Immature natural killer cell (primary cell): Measurements from ENCODE around the gene OR51D1. TPM values are rescaled to one million over a fixed set of nuclear protein-coding genes. Genes with fewer than 3 reads are reported as not detected.

Experiments used
- DNase-seq, 3 donors: peaks; one replicate each; pipeline ENCODE4 v3.0.0; 2022; ENCODE audit warnings: mixed read lengths in 1 of 3
- H3K27ac Mint-ChIP-seq, 6 donors: one replicate each; pipeline ENCODE4 v1.8.0; 2020; ENCODE audit warnings: mixed read lengths in 6 of 6, mild to moderate bottlenecking in 5 of 6, inconsistent platforms in 4 of 6, moderate library complexity in 3 of 6
- H3K27me3 Mint-ChIP-seq, 3 donors: one replicate each; pipeline ENCODE4 v1.8.0; 2020 to 2021; ENCODE audit warnings: low read depth in 3 of 3, mild to moderate bottlenecking in 3 of 3, mixed read lengths in 3 of 3, moderate library complexity in 3 of 3, inconsistent platforms in 1 of 3
- H3K36me3 Mint-ChIP-seq, 3 donors: one replicate each; pipeline ENCODE4 v1.8.0; 2020; ENCODE audit warnings: mixed read lengths in 3 of 3, inconsistent platforms in 2 of 3, mild to moderate bottlenecking in 2 of 3
- H3K4me1 Mint-ChIP-seq, 2 donors: one replicate each; pipeline ENCODE4 v1.8.0; 2020; ENCODE audit warnings: inconsistent platforms in 2 of 2, mild to moderate bottlenecking in 2 of 2, mixed read lengths in 2 of 2, moderate library complexity in 1 of 2
- H3K4me3 Mint-ChIP-seq, 5 donors: one replicate each; pipeline ENCODE4 v1.8.0; 2020; ENCODE audit warnings: mild to moderate bottlenecking in 5 of 5, mixed read lengths in 5 of 5, inconsistent platforms in 3 of 5, moderate library complexity in 3 of 5
- H3K9me3 Mint-ChIP-seq, 6 donors: one replicate each; pipeline ENCODE4 v1.8.0; 2020; ENCODE audit warnings: mild to moderate bottlenecking in 6 of 6, mixed read lengths in 6 of 6, inconsistent platforms in 4 of 6, moderate library complexity in 3 of 6
- polyA plus RNA-seq, 3 donors: library from polyadenylated mRNA; unstranded; fragments of 300-500 nt; fragmentation: Illumina TruSeq; gene quantifications; one replicate each; pipeline ENCODE4 v1.2.3, GENCODE V29; 2021

Gene OR51D1
- polyA plus RNA-seq, 3 donors from 2014 or later, result not detected

- no peaks in the 10 kb centered on the region for H3K4me1 Mint-ChIP-seq
- peaks cover 0 to 6% (median 5%) of the 10 kb centered on the region in 3 donors for H3K36me3 Mint-ChIP-seq
- H3K4me3 Mint-ChIP-seq, result no peak overlapping the region
- DNase-seq, result peak in 1 of 3 donors; percentile 9
- peaks cover 10 to 33% (median 12%) of the 10 kb centered on the region in 6 donors for H3K9me3 Mint-ChIP-seq
- no peak overlapping the region for H3K27ac Mint-ChIP-seq
- peaks cover 2 to 11% (median 6%) of the 10 kb centered on the region in 3 donors for H3K27me3 Mint-ChIP-seq
These were observed 10.8 kb upstream of the OR51D1 start for GRCh38 chr11:4626207-4627099.

- no peaks in the 10 kb centered on the region for H3K9me3 Mint-ChIP-seq
- no peak overlapping the region for H3K4me3 Mint-ChIP-seq
- no peaks in the 10 kb centered on the region for H3K4me1 Mint-ChIP-seq
- peaks cover 2 to 4% (median 3%) of the 10 kb centered on the region in 3 donors for H3K27me3 Mint-ChIP-seq
- DNase-seq, result no peak
- H3K27ac Mint-ChIP-seq, result no peak overlapping the region
- no peaks in the 10 kb centered on the region for H3K36me3 Mint-ChIP-seq
These were observed 1.1 kb upstream of the OR51D1 start for GRCh38 chr11:4636136-4636535.

- H3K9me3 Mint-ChIP-seq, result no peaks in the 10 kb centered on the region
- H3K27ac Mint-ChIP-seq, result no peak overlapping the region
- no peak overlapping the region for H3K4me3 Mint-ChIP-seq
- no peaks in the 10 kb centered on the region for H3K36me3 Mint-ChIP-seq
- no peak for DNase-seq
- no peaks in the 10 kb centered on the region for H3K4me1 Mint-ChIP-seq
- H3K27me3 Mint-ChIP-seq, result no peaks in the 10 kb centered on the region
These were observed 378 bp downstream of the OR51D1 start for GRCh38 chr11:4637662-4638047.

- H3K4me3 Mint-ChIP-seq, result no peak overlapping the region
- H3K9me3 Mint-ChIP-seq, result no peaks in the 10 kb centered on the region
- no peaks in the 10 kb centered on the region for H3K36me3 Mint-ChIP-seq
- H3K27ac Mint-ChIP-seq, result no peak overlapping the region
- no peak for DNase-seq
- H3K27me3 Mint-ChIP-seq, result peaks cover 0 to 5% (median 4%) of the 10 kb centered on the region in 3 donors
- no peaks in the 10 kb centered on the region for H3K4me1 Mint-ChIP-seq
These were observed 2.7 kb downstream of the OR51D1 start for GRCh38 chr11:4639931-4640330.

- no peak for DNase-seq
- no peaks in the 10 kb centered on the region for H3K36me3 Mint-ChIP-seq
- no peaks in the 10 kb centered on the region for H3K9me3 Mint-ChIP-seq
- H3K27me3 Mint-ChIP-seq, result peaks cover 0 to 5% (median 4%) of the 10 kb centered on the region in 3 donors
- no peak overlapping the region for H3K27ac Mint-ChIP-seq
- H3K4me1 Mint-ChIP-seq, result no peaks in the 10 kb centered on the region
- no peak overlapping the region for H3K4me3 Mint-ChIP-seq
These were observed 4.2 kb downstream of the OR51D1 start for GRCh38 chr11:4641501-4641900.

- no peak for DNase-seq
- Mint-ChIP-seq H3K9me3 (no peaks in the 10 kb centered on the region), H3K27me3 (peaks cover 0 to 5% (median 4%) of the 10 kb centered on the region in 3 donors), H3K4me3 (no peak overlapping the region), H3K27ac (no peak overlapping the region), H3K36me3 (no peaks in the 10 kb centered on the region), H3K4me1 (no peaks in the 10 kb centered on the region)
These were observed 4.8 kb downstream of the OR51D1 start for GRCh38 chr11:4642043-4642442.

- H3K36me3 Mint-ChIP-seq, result no peaks in the 10 kb centered on the region
These were observed 5.8 kb downstream of the OR51D1 start for GRCh38 chr11:4643076-4643475.

GRCh38 chr11:4643682-4644081, 6.4 kb downstream of the OR51D1 start, which contains the start of gene OR51E1:
Gene OR51E1, plus strand, starts transcription at chr11:4643982. Its CDS starts 8,545 bp downstream, at chr11:4652527.
- Mint-ChIP-seq H3K4me3 (no peak within 1 kb of the TSS), H3K27ac (no peak within 1 kb of the TSS), H3K4me1 (no peaks in the 10 kb centered on the region), H3K27me3 (peaks cover 0 to 5% (median 4%) of the 10 kb centered on the region in 3 donors), H3K36me3 (no peaks in the 10 kb centered on the region), H3K9me3 (no peaks in the 10 kb centered on the region)
- DNase-seq, result no peak

More at GRCh38 chr11:4643076-4643475, 5.8 kb downstream of the OR51D1 start:
- no peak for DNase-seq
- H3K27ac Mint-ChIP-seq, result no peak overlapping the region
- no peaks in the 10 kb centered on the region for H3K9me3 Mint-ChIP-seq
- H3K4me3 Mint-ChIP-seq, result no peak overlapping the region
- H3K27me3 Mint-ChIP-seq, result peaks cover 0 to 5% (median 4%) of the 10 kb centered on the region in 3 donors
- no peaks in the 10 kb centered on the region for H3K4me1 Mint-ChIP-seq

- Mint-ChIP-seq H3K4me1 (no peaks in the 10 kb centered on the region), H3K27me3 (peaks cover 1 to 5% (median 4%) of the 10 kb centered on the region in 3 donors), H3K9me3 (no peaks in the 10 kb centered on the region), H3K36me3 (no peaks in the 10 kb centered on the region), H3K27ac (no peak overlapping the region), H3K4me3 (no peak overlapping the region)
- no peak for DNase-seq
These were observed 7.0 kb downstream of the OR51D1 start for GRCh38 chr11:4644233-4644632.

- Mint-ChIP-seq H3K9me3 (no peaks in the 10 kb centered on the region), H3K27me3 (peaks cover 1 to 5% (median 4%) of the 10 kb centered on the region in 3 donors), H3K27ac (no peak overlapping the region), H3K4me3 (no peak overlapping the region), H3K36me3 (no peaks in the 10 kb centered on the region), H3K4me1 (no peaks in the 10 kb centered on the region)
- no peak for DNase-seq
These were observed 8.7 kb downstream of the OR51D1 start for GRCh38 chr11:4645974-4646373.

GRCh38 chr11:4647766-4648165, 10.5 kb downstream of the OR51D1 start:
- Mint-ChIP-seq H3K27me3 (peaks cover 1 to 6% (median 5%) of the 10 kb centered on the region in 3 donors), H3K4me1 (no peaks in the 10 kb centered on the region), H3K9me3 (no peaks in the 10 kb centered on the region), H3K27ac (no peak overlapping the region), H3K36me3 (no peaks in the 10 kb centered on the region), H3K4me3 (no peak overlapping the region)
- DNase-seq, result no peak

- Mint-ChIP-seq H3K4me1 (peaks cover 0 to 2% of the 10 kb centered on the region in 2 donors), H3K9me3 (no peaks in the 10 kb centered on the region), H3K27ac (no peak overlapping the region), H3K4me3 (no peak overlapping the region), H3K27me3 (peaks cover 0 to 4% (median 1%) of the 10 kb centered on the region in 3 donors), H3K36me3 (no peaks in the 10 kb centered on the region)
- no peak for DNase-seq
These were observed 17.5 kb downstream of the OR51D1 start for GRCh38 chr11:4654635-4655369.

- peaks cover 1 to 6% (median 6%) of the 10 kb centered on the region in 3 donors for H3K27me3 Mint-ChIP-seq
- no peaks in the 10 kb centered on the region for H3K36me3 Mint-ChIP-seq
These were observed 21.6 kb downstream of the OR51D1 start for GRCh38 chr11:4658629-4659445.

More at GRCh38 chr11:4658629-4659445, 21.6 kb downstream of the OR51D1 start:
- H3K4me1 Mint-ChIP-seq, result peaks cover 0 to 2% of the 10 kb centered on the region in 2 donors
- DNase-seq, result no peak
- no peak overlapping the region for H3K4me3 Mint-ChIP-seq
- H3K9me3 Mint-ChIP-seq, result no peaks in the 10 kb centered on the region
- H3K27ac Mint-ChIP-seq, result no peak overlapping the region
